ENCODE results near the gene HOXD8. TPM values are rescaled to one million over a fixed set of nuclear protein-coding genes. Genes with fewer than 3 reads are reported as not detected.

HOXD8 gene
- total and polyA plus RNA-seq, 4 donors, result 0.34 to 1.6 (median 1.0) TPM

DNA sequence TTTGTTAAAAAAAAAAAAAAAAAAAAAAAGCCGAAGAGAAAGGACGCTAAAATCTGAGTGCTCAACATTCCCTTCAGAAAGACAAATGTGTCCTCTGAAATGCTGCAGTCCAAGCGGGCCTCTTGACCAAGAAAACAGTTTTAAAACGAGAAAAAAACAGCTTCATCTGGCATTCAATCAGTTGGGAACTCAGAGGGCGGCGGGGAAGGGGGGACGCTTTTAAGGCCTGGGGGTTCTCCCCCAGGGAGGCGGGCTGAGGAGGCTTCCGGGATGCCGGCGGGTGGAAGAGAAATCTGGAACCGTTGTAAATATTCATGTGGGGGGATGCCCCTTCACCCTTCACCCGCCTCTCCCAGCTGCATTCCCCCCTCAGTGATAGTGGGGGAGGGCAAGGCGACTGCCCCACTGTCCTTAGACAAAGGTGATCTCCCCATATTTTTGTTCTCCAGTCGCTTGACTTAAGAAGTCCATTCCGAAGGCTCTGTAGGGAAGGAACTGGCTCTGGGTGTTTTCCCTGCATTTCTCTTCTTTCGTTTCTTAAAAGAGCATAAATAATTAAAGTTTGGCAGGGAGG is 25.7 kb upstream of the HOXD8 start:
- Histone ChIP-seq H3K27ac (ENCODE audit: low read depth in 1 of 2, low read length in 1 of 2) (no peak overlapping the region), H3K27me3 (ENCODE audit: control insufficient read depth in 3 of 3, insufficient read depth in 3 of 3, low read length in 2 of 3) (peaks cover 48 to 93% (median 84%) of the 10 kb centered on the region in 3 donors), H3K36me3 (ENCODE audit: control insufficient read depth in 4 of 4, insufficient read depth in 4 of 4, low read length in 4 of 4) (no peaks in the 10 kb centered on the region), H3K4me1 (ENCODE audit: control insufficient read depth in 5 of 5, insufficient read depth in 5 of 5, low read length in 5 of 5) (peaks cover 0 to 17% (median 4%) of the 10 kb centered on the region in 5 donors), H3K4me3 (no peak overlapping the region), H3K9me3 (ENCODE audit: control insufficient read depth in 4 of 4, insufficient read depth in 3 of 4, low read length in 3 of 4) (peaks cover 0 to 12% (median 0%) of the 10 kb centered on the region in 4 donors), H3K9ac (ENCODE audit: insufficient read depth in 1 of 2, low read length in 2 of 2) (no peak overlapping the region)
- ATAC-seq (ENCODE audit: insufficient read depth, low FRiP score), result no peak
- DNase-seq, result no peak
- WGBS, 2 donors, result 5 to 7% methylated on average over 17 of the region's 17 CpGs
- TF ChIP-seq, protein P1, sequence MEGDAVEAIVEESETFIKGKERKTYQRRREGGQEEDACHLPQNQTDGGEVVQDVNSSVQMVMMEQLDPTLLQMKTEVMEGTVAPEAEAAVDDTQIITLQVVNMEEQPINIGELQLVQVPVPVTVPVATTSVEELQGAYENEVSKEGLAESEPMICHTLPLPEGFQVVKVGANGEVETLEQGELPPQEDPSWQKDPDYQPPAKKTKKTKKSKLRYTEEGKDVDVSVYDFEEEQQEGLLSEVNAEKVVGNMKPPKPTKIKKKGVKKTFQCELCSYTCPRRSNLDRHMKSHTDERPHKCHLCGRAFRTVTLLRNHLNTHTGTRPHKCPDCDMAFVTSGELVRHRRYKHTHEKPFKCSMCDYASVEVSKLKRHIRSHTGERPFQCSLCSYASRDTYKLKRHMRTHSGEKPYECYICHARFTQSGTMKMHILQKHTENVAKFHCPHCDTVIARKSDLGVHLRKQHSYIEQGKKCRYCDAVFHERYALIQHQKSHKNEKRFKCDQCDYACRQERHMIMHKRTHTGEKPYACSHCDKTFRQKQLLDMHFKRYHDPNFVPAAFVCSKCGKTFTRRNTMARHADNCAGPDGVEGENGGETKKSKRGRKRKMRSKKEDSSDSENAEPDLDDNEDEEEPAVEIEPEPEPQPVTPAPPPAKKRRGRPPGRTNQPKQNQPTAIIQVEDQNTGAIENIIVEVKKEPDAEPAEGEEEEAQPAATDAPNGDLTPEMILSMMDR (IDR thresholded peaks at IDR 0.05; ENCODE audit: control extremely low read depth, extremely low read depth), result no peak

- Histone ChIP-seq H3K9me3 (ENCODE audit: control insufficient read depth in 4 of 4, insufficient read depth in 3 of 4, low read length in 3 of 4) (peaks cover 0 to 13% (median 0%) of the 10 kb centered on the region in 4 donors), H3K27me3 (ENCODE audit: control insufficient read depth in 3 of 3, insufficient read depth in 3 of 3, low read length in 2 of 3) (peaks cover 46 to 93% (median 84%) of the 10 kb centered on the region in 3 donors), H3K4me3 (no peak overlapping the region), H3K9ac (ENCODE audit: insufficient read depth in 1 of 2, low read length in 2 of 2) (no peak overlapping the region), H3K27ac (ENCODE audit: low read depth in 1 of 2, low read length in 1 of 2) (no peak overlapping the region), H3K4me1 (ENCODE audit: control insufficient read depth in 5 of 5, insufficient read depth in 5 of 5, low read length in 5 of 5) (peaks cover 0 to 17% (median 4%) of the 10 kb centered on the region in 5 donors), H3K36me3 (ENCODE audit: control insufficient read depth in 4 of 4, insufficient read depth in 4 of 4, low read length in 4 of 4) (no peaks in the 10 kb centered on the region)
- no peak for DNase-seq
- TF ChIP-seq, protein P1 (IDR thresholded peaks at IDR 0.05; ENCODE audit: control extremely low read depth, extremely low read depth), result no peak
- no peak for ATAC-seq (ENCODE audit: insufficient read depth, low FRiP score)
- WGBS, 2 donors, result 3 to 6% methylated on average over 53 to 56 of the region's 56 CpGs
These were observed 25.0 kb upstream of the HOXD8 start for GRCh38 chr2:176104316-176105077.

- H3K27me3 ChIP-seq (ENCODE audit: control insufficient read depth in 3 of 3, insufficient read depth in 3 of 3, low read length in 2 of 3), result peaks cover 42 to 93% (median 87%) of the 10 kb centered on the region in 3 donors
- peaks cover 0 to 13% (median 0%) of the 10 kb centered on the region in 4 donors for H3K9me3 ChIP-seq (ENCODE audit: control insufficient read depth in 4 of 4, insufficient read depth in 3 of 4, low read length in 3 of 4)
- TF ChIP-seq, protein P1 (IDR thresholded peaks at IDR 0.05; ENCODE audit: control extremely low read depth, extremely low read depth), result no peak
- ATAC-seq (ENCODE audit: insufficient read depth, low FRiP score), result no peak
- no peak for DNase-seq
- peaks cover 0 to 14% (median 4%) of the 10 kb centered on the region in 5 donors for H3K4me1 ChIP-seq (ENCODE audit: control insufficient read depth in 5 of 5, insufficient read depth in 5 of 5, low read length in 5 of 5)
- no peak overlapping the region for H3K4me3 ChIP-seq
- H3K9ac ChIP-seq (ENCODE audit: insufficient read depth in 1 of 2, low read length in 2 of 2), result no peak overlapping the region
- H3K27ac ChIP-seq (ENCODE audit: low read depth in 1 of 2, low read length in 1 of 2), result no peak overlapping the region
- 8 to 10% methylated on average over 20 to 25 of the region's 25 CpGs for WGBS, 2 donors
- H3K36me3 ChIP-seq (ENCODE audit: control insufficient read depth in 4 of 4, insufficient read depth in 4 of 4, low read length in 4 of 4), result no peaks in the 10 kb centered on the region
These were observed 24.3 kb upstream of the HOXD8 start for GRCh38 chr2:176105078-176105729.

Measured in lung (tissue), 12 donors.